Subcutaneous adipose tissue (tissue), 4 donors: ENCODE results near the gene FOXP1. TPM values are rescaled to one million over a fixed set of nuclear protein-coding genes. Genes with fewer than 3 reads are reported as not detected.

Experiments
- CTCF ChIP-seq: fragments of 450-650 bp; IDR thresholded peaks from one replicate; pipeline ENCODE4 v1.5.1; 2016; ENCODE audit warnings: low read depth, mild to moderate bottlenecking, control low read depth, antibody characterized with exemption, moderate library complexity
- total RNA-seq, 4 donors: library from RNA; depleted of rRNA; stranded (reverse); fragments of >200 nt; gene quantifications; one replicate each; pipeline ENCODE4 v1.1.0, GENCODE V29; 2016

Gene FOXP1
- total RNA-seq, 4 donors from 2014 or later, result 70.5 to 96.7 (median 88.0) TPM

- TF ChIP-seq CTCF, result no peak
Measured at GRCh38 chr3:71485896-71486295, 97.6 kb downstream of the FOXP1 start.

GRCh38 chr3:71484452-71484851 lies 99.1 kb downstream of the FOXP1 start:
- TF ChIP-seq CTCF, result no peak

- TF ChIP-seq CTCF, result no peak
Measured at GRCh38 chr3:71484047-71484446, 99.5 kb downstream of the FOXP1 start.

- TF ChIP-seq CTCF, result no peak
Measured at GRCh38 chr3:71482771-71483170, 100.8 kb downstream of the FOXP1 start.

- no peak for TF ChIP-seq CTCF
Measured at GRCh38 chr3:71478568-71478967, 105.0 kb downstream of the FOXP1 start.

DNA sequence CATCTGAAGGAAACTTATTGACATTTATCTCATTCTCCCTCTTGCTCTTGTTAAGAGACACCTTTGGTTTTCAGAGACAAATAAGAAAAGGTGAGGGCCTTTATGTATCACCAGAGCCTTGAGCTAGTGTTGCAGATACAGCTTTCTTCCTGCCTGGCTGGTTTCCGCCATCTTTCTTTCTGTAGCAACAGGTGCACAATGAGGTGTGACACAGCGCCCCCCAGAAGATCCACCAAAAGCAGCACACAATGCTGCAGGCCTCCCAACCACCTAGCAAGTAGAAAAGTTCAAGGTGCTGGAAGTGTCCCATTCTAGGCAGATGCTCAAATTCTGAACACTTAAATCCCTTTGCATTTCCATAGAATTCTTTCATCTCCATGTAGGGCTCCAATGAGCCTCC lies 106.6 kb downstream of the FOXP1 start:
- TF ChIP-seq CTCF, result no peak

DNA sequence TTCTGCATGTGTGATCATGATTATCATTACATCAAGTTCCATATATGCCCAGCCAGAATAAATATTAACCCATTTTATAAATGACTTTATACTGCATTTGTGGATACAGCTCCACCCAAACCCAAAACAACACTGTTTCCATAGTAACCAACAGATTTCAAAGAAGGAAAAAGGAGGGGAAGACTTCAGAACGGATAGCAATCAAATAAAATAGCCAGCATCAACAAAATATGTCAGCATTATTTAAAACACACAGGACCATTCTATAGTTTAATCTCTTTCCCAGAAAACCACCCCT lies 114.4 kb downstream of the FOXP1 start:
- TF ChIP-seq CTCF, result no peak
